ELF-1 (cell line): Measurements from ENCODE around the gene ZNF174.

Experiments used
- DNase-seq: peaks from one replicate; pipeline ENCODE4 v3.0.0-alpha.2; 2016; ENCODE audit warnings: low read depth, low spot score

Gene ZNF174

DNA sequence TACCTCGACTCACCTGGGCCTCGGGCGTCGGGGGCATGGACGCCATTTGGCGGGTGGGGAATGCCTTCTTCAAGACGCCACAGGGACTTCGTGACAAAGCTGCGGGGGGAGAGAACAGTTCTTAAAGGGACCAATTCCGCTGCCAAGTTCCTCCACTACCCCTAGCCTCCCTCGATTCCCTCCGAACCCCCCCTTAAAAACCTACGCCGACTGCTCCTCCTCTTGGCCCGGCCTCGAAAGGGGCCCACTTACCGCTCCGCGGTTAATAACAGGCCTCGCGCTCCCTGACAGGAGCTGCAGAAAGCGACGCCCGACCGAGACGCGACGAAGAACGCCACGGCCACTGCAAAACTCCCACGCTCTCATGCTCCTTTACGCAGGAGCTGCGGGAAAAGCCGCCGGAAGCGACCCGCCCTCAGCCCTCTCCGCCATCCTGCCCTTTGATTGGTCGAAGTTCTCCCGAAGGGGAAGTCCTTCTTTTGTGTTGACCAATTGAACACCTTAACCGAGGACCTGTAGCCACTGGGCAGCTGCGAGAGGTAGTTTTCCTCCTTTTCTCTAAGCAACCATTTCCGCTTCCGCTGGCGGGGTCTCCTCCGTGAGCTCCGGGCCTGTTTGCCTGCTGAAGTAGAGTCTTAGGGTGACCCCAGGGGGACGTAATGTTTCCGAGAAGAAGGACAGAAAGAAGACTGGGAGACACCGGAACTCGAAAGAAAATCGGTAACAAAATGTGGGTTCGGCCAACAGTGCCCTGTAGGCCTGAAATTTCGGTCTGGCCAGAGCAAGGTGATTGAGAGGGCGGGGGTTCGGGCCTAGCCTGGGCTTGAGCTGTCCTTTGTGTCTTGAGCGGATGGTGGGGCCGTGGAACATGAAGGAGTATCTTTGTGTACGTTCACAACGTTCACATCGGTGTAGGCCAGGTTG, 42.4 kb downstream of the ZNF174 start, which contains the start of the genes NAA60 and ZNF597:
TSS of gene NAA60 (plus strand) at position 573 of the 924 bp plus-strand sequence. CDS start 32,548 bp downstream, outside the sequence.
TSS of gene ZNF597 (minus strand) at position 397 of the 924 bp plus-strand sequence. CDS start at position 46, 351 bp downstream.
- peak; percentile 92 for DNase-seq

- DNase-seq: peak; percentile 58
Observed at GRCh38 chr16:3444032-3444388, 43.0 kb downstream of the ZNF174 start.

- DNase-seq: peak; percentile 72
Observed at GRCh38 chr16:3454093-3454492, 53.1 kb downstream of the ZNF174 start.

- no peak for DNase-seq
Observed at GRCh38 chr16:3454631-3455147, 53.7 kb downstream of the ZNF174 start.

GRCh38 chr16:3457434-3458252, 56.6 kb downstream of the ZNF174 start:
- DNase-seq: peak; percentile 95

- DNase-seq: peak; percentile 70
Observed at GRCh38 chr16:3458278-3458851, 57.4 kb downstream of the ZNF174 start.

DNA sequence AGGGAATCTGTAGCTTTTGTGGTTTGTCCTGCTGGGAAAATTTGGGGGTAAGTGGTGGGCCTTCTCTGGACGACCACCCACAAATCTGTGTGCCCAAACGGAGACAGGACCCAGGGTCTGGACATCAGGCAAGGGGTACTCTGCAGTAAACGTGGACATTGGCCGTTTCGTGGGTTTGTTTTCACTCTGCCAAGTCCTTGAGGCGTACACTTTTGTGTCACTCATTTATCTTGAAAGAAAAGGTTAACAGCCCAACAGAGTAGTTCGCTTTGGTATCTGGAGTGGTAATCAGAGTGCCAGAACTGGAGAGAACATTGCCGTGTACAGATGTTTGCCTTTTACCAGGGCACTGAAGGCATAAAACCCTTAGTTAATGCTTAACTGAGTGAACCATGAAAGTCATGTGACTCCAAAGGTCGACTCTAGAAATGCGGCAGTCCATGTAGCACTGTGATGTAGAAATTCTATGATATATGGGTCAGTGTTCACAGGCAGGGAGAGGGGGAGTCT, 57.9 kb downstream of the ZNF174 start:
- DNase-seq: no peak
